HL-60 (cell line): ENCODE data around the gene CCDC106.

Experiments
- DNase-seq, 2 experiments: peaks; one replicate each; pipeline ENCODE4 v3.0.0-alpha.2; 2010 to 2020; ENCODE audit warnings: low read depth in 1 of 2, low spot score in 1 of 2
- H3K27ac ChIP-seq: fragments of 250-450 bp; sonication (Bioruptor Pico); replicated peaks from 2 replicates; pipeline ENCODE4 v1.5.1; 2020; ENCODE audit warnings: mild to moderate bottlenecking, moderate library complexity
- H3K27me3 ChIP-seq: fragments of 250-450 bp; sonication (Bioruptor Pico); 2 replicates; pipeline ENCODE4 v1.5.1; 2021; ENCODE audit warnings: mild to moderate bottlenecking, moderate library complexity; ENCODE audit not compliant: insufficient read depth, poor library complexity, severe bottlenecking
- H3K4me3 ChIP-seq: replicated peaks from 2 replicates; pipeline ENCODE4 v1.5.1; 2011; ENCODE audit warnings: mild to moderate bottlenecking, control low read depth, low read length; ENCODE audit not compliant: insufficient read depth
- GABPA ChIP-seq: IDR thresholded peaks from 2 replicates; pipeline ENCODE4 v1.6.1; 2012; ENCODE audit warnings: low read depth
- POLR2AphosphoS5 ChIP-seq: IDR thresholded peaks from 2 replicates; pipeline ENCODE4 v1.6.1; 2012; ENCODE audit warnings: low read depth
- SPI1 ChIP-seq: IDR thresholded peaks from 2 replicates; pipeline ENCODE4 v1.6.1; 2012; ENCODE audit warnings: low read depth, mild to moderate bottlenecking, borderline replicate concordance
- TF ChIP-seq, protein P1 (sequence below): IDR thresholded peaks from 2 replicates; pipeline ENCODE4 v1.6.1; 2012; ENCODE audit warnings: low read depth; ENCODE audit not compliant: insufficient replicate concordance
- TF ChIP-seq, protein P2 (sequence below): IDR thresholded peaks from one replicate; pipeline ENCODE4 v1.5.1; 2011; ENCODE audit warnings: low read length, control low read depth, inconsistent platforms; ENCODE audit not compliant: insufficient read depth

The CCDC106 gene

DNA sequence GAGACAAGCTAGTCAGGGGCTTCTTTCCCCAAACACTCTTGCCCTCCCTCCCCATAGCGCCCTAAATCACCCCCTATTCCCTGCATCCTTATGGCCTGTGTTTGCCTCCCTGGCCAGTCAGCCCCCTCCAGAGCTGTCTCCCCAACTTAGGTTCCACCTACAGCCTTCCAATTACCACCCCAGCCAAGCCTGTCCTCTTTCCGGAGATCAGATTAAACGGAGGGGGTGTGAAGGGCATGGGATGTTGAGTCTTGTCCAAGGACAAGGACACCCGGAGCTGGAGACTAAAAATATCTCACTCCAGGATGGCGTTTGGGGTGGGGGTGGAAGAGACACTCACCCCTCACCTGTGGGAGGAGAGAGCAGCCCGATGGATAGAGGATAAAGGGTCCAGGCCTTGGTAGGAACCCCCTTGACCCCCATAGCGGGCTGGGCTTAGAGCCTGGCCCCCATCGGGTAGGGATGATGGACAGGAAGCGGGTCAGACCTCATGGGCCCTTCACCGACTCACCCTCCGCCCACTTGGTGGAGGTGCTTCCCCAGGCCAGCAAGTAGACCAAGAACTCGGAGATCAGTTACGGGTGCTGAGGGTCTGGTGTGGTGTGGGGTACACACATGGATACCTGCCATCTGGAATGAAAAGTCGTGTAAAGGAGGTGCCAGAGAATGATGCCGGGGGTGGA lies 36.6 kb upstream of the CCDC106 start:
- TF ChIP-seq, protein P1, sequence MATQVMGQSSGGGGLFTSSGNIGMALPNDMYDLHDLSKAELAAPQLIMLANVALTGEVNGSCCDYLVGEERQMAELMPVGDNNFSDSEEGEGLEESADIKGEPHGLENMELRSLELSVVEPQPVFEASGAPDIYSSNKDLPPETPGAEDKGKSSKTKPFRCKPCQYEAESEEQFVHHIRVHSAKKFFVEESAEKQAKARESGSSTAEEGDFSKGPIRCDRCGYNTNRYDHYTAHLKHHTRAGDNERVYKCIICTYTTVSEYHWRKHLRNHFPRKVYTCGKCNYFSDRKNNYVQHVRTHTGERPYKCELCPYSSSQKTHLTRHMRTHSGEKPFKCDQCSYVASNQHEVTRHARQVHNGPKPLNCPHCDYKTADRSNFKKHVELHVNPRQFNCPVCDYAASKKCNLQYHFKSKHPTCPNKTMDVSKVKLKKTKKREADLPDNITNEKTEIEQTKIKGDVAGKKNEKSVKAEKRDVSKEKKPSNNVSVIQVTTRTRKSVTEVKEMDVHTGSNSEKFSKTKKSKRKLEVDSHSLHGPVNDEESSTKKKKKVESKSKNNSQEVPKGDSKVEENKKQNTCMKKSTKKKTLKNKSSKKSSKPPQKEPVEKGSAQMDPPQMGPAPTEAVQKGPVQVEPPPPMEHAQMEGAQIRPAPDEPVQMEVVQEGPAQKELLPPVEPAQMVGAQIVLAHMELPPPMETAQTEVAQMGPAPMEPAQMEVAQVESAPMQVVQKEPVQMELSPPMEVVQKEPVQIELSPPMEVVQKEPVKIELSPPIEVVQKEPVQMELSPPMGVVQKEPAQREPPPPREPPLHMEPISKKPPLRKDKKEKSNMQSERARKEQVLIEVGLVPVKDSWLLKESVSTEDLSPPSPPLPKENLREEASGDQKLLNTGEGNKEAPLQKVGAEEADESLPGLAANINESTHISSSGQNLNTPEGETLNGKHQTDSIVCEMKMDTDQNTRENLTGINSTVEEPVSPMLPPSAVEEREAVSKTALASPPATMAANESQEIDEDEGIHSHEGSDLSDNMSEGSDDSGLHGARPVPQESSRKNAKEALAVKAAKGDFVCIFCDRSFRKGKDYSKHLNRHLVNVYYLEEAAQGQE, result no peak
- TF ChIP-seq GABPA, result no peak
- TF ChIP-seq POLR2AphosphoS5, result no peak
- H3K27me3 ChIP-seq, result no peaks in the 10 kb centered on the region
- H3K27ac ChIP-seq, result no peak overlapping the region
- no peak for DNase-seq
- H3K4me3 ChIP-seq, result no peak overlapping the region

DNA sequence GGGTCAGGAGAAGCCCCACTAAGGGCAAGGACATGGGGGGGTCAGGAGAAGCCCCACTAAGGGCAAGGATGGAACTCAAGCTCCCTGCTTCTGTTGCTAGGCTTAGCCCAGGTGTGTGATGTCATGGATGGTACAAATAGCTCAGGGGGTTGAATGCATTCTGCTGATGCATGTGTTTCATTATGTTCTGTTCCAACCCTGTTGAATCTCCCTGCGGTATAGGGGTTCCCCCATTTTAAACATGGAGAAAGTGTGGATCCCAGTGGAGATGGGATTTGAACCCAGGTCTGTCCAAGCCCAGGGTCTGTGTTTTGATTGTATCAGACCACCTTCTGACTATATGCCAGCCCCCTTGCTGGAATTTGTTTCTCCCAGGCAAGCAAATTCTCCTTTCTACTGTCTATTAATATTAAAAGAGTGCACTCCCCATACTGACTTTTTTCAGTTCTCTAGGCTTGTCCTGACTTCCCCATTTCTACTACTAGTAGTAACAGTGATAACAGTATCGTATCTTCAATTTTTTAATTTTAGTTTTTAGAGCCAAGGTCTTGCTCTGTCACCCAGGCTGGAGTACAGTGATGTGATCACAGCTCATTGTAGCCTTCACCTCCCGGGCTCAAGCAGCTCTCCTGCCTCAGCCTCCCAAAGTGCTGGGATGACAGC lies 35.9 kb upstream of the CCDC106 start:
- TF ChIP-seq, protein P2, sequence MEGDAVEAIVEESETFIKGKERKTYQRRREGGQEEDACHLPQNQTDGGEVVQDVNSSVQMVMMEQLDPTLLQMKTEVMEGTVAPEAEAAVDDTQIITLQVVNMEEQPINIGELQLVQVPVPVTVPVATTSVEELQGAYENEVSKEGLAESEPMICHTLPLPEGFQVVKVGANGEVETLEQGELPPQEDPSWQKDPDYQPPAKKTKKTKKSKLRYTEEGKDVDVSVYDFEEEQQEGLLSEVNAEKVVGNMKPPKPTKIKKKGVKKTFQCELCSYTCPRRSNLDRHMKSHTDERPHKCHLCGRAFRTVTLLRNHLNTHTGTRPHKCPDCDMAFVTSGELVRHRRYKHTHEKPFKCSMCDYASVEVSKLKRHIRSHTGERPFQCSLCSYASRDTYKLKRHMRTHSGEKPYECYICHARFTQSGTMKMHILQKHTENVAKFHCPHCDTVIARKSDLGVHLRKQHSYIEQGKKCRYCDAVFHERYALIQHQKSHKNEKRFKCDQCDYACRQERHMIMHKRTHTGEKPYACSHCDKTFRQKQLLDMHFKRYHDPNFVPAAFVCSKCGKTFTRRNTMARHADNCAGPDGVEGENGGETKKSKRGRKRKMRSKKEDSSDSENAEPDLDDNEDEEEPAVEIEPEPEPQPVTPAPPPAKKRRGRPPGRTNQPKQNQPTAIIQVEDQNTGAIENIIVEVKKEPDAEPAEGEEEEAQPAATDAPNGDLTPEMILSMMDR, result no peak
- TF ChIP-seq SPI1, result peak; percentile 82
- no peak overlapping the region for H3K27ac ChIP-seq
- H3K4me3 ChIP-seq, result no peak overlapping the region
- no peak for DNase-seq
- no peaks in the 10 kb centered on the region for H3K27me3 ChIP-seq

DNA sequence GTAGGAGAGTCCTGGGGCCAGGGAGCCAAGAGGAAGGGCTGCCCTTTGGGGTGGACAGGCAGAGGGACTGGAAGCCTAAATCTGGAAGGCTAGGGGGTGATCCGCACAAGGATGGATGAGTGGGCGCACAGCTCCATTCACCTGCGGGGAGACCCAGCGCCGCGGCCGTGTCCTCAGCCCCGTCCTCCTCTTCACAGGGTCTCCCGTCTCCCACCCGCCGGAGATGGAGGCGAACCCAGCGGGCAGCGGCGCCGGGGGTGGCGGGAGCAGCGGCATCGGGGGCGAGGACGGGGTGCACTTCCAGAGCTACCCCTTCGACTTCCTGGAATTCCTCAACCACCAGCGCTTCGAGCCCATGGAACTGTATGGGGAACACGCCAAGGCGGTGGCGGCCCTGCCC lies 34.6 kb upstream of the CCDC106 start:
- H3K27ac ChIP-seq, result no peak overlapping the region
- no peak for TF ChIP-seq POLR2AphosphoS5
- TF ChIP-seq GABPA, result no peak
- no peak for TF ChIP-seq SPI1
- TF ChIP-seq, protein P1, result no peak
- TF ChIP-seq, protein P2, result no peak
- H3K4me3 ChIP-seq, result no peak overlapping the region
- no peak for DNase-seq
- H3K27me3 ChIP-seq, result no peaks in the 10 kb centered on the region

DNA sequence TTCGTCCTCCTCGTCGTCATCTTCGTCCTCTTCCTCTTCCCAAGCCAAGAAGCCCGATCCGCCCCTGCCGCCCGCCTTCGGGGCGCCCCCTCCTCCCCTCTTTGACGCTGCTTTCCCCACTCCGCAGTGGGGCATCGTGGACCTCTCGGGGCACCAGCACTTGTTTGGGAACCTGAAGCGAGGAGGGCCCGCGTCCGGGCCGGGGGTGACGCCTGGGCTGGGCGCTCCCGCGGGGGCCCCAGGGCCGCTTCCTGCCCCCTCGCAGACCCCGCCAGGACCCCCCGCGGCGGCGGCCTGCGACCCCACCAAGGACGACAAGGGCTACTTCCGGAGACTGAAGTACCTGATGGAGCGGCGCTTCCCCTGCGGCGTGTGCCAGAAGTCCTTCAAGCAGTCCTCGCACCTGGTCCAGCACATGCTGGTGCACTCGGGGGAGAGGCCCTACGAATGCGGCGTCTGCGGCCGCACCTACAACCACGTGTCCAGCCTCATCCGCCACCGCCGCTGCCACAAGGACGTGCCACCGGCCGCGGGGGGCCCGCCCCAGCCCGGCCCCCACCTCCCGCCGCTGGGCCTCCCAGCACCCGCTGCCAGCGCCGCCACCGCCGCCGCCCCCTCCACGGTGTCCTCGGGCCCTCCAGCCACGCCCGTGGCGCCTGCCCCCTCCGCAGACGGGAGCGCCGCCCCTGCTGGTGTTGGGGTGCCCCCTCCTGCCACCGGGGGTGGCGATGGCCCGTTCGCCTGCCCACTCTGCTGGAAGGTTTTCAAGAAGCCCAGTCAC lies 33.9 kb upstream of the CCDC106 start:
- no peak for DNase-seq

More for the DNA sequence above, 33.9 kb upstream of the CCDC106 start:
- Histone ChIP-seq H3K4me3 (no peak overlapping the region), H3K27ac (no peak overlapping the region), H3K27me3 (no peaks in the 10 kb centered on the region)
- TF ChIP-seq, protein P2, result no peak
- TF ChIP-seq, protein P1, result no peak
- no peak for TF ChIP-seq POLR2AphosphoS5
- TF ChIP-seq SPI1, result no peak
- no peak for TF ChIP-seq GABPA
